Measurements from ENCODE around the gene THAP7.
A peak's percentile ranks its signal among the peaks of the same experiment; 100 is the strongest.

THAP7 gene

GRCh38 chr22:20987375-20987774 is 14.5 kb downstream of the THAP7 start:
- Histone ChIP-seq H3K4me2 (ENCODE audit: low read length) (no peak overlapping the region), H3K27me3 (ENCODE audit: low read depth, low read length) (no peaks in the 10 kb centered on the region), H3K9ac (ENCODE audit: low read length) (no peak overlapping the region), H3K79me2 (ENCODE audit: low read length) (peaks cover 11% of the 10 kb centered on the region), H3K4me1 (ENCODE audit: low read length) (peaks cover 8% of the 10 kb centered on the region), H3K36me3 (replicated peaks; ENCODE audit: low read depth, low read length) (peaks cover 36% of the 10 kb centered on the region), H3K27ac (ENCODE audit: low read length) (no peak overlapping the region), H3K9me3 (ENCODE audit: insufficient read depth, low read length) (no peaks in the 10 kb centered on the region), H2AFZ (ENCODE audit: low read depth, low read length) (no peak overlapping the region), H3K4me3 (ENCODE audit: low read length) (no peak overlapping the region), H4K20me1 (ENCODE audit: insufficient read depth, low read length) (no peaks in the 10 kb centered on the region)
- TF ChIP-seq CTCF (IDR thresholded peaks at IDR 0.05; ENCODE audit: low read depth, low read length) (no peak), EZH2phosphoT487 (IDR thresholded peaks at IDR 0.05; ENCODE audit: low read depth) (no peak)

GRCh38 chr22:20986365-20986764 is 15.6 kb downstream of the THAP7 start:
- H3K4me3 ChIP-seq (ENCODE audit: low read length): no peak overlapping the region
- TF ChIP-seq CTCF (IDR thresholded peaks at IDR 0.05; ENCODE audit: low read depth, low read length) (no peak), EZH2phosphoT487 (IDR thresholded peaks at IDR 0.05; ENCODE audit: low read depth) (no peak)
- no peak overlapping the region for H3K9ac ChIP-seq (ENCODE audit: low read length)
- no peaks in the 10 kb centered on the region for H3K27me3 ChIP-seq (ENCODE audit: low read depth, low read length)
- H2AFZ ChIP-seq (ENCODE audit: low read depth, low read length): no peak overlapping the region
- H3K79me2 ChIP-seq (ENCODE audit: low read length): peaks cover 16% of the 10 kb centered on the region
- H3K4me1 ChIP-seq (ENCODE audit: low read length): peaks cover 8% of the 10 kb centered on the region
- H3K4me2 ChIP-seq (ENCODE audit: low read length): no peak overlapping the region
- H3K27ac ChIP-seq (ENCODE audit: low read length): no peak overlapping the region
- no peaks in the 10 kb centered on the region for H4K20me1 ChIP-seq (ENCODE audit: insufficient read depth, low read length)
- peaks cover 29% of the 10 kb centered on the region for H3K36me3 ChIP-seq (replicated peaks; ENCODE audit: low read depth, low read length)
- no peaks in the 10 kb centered on the region for H3K9me3 ChIP-seq (ENCODE audit: insufficient read depth, low read length)

- H2AFZ ChIP-seq (ENCODE audit: low read depth, low read length): no peak overlapping the region
- H3K79me2 ChIP-seq (ENCODE audit: low read length): peaks cover 20% of the 10 kb centered on the region
- H4K20me1 ChIP-seq (ENCODE audit: insufficient read depth, low read length): no peaks in the 10 kb centered on the region
- no peak overlapping the region for H3K9ac ChIP-seq (ENCODE audit: low read length)
- H3K4me1 ChIP-seq (ENCODE audit: low read length): peaks cover 14% of the 10 kb centered on the region
- H3K4me2 ChIP-seq (ENCODE audit: low read length): no peak overlapping the region
- no peak overlapping the region for H3K27ac ChIP-seq (ENCODE audit: low read length)
- H3K9me3 ChIP-seq (ENCODE audit: insufficient read depth, low read length): no peaks in the 10 kb centered on the region
- peaks cover 27% of the 10 kb centered on the region for H3K36me3 ChIP-seq (replicated peaks; ENCODE audit: low read depth, low read length)
- no peak for TF ChIP-seq CTCF (IDR thresholded peaks at IDR 0.05; ENCODE audit: low read depth, low read length)
- TF ChIP-seq EZH2phosphoT487 (IDR thresholded peaks at IDR 0.05; ENCODE audit: low read depth): no peak
- no peaks in the 10 kb centered on the region for H3K27me3 ChIP-seq (ENCODE audit: low read depth, low read length)
- H3K4me3 ChIP-seq (ENCODE audit: low read length): no peak overlapping the region
Observed at GRCh38 chr22:20985720-20986119, 16.2 kb downstream of the THAP7 start.

GRCh38 chr22:20983081-20983771 is 18.7 kb downstream of the THAP7 start:
- Histone ChIP-seq H3K9me3 (ENCODE audit: insufficient read depth, low read length) (no peaks in the 10 kb centered on the region), H3K27ac (ENCODE audit: low read length) (no peak overlapping the region), H2AFZ (ENCODE audit: low read depth, low read length) (no peak overlapping the region)

More at GRCh38 chr22:20983081-20983771, 18.7 kb downstream of the THAP7 start:
- Histone ChIP-seq H3K4me3 (ENCODE audit: low read length) (peak overlapping the region; percentile 96), H3K79me2 (ENCODE audit: low read length) (peaks cover 20% of the 10 kb centered on the region), H4K20me1 (ENCODE audit: insufficient read depth, low read length) (no peaks in the 10 kb centered on the region), H3K36me3 (replicated peaks; ENCODE audit: low read depth, low read length) (peaks cover 22% of the 10 kb centered on the region), H3K4me2 (ENCODE audit: low read length) (peak overlapping the region; percentile 97), H3K4me1 (ENCODE audit: low read length) (peaks cover 16% of the 10 kb centered on the region), H3K27me3 (ENCODE audit: low read depth, low read length) (no peaks in the 10 kb centered on the region), H3K9ac (ENCODE audit: low read length) (peak overlapping the region; percentile 98)
- no peak for TF ChIP-seq EZH2phosphoT487 (IDR thresholded peaks at IDR 0.05; ENCODE audit: low read depth)
- TF ChIP-seq CTCF (IDR thresholded peaks at IDR 0.05; ENCODE audit: low read depth, low read length): no peak
